OCI-LY7 (cell line): ENCODE measurements around the gene PLD1. TPM values are rescaled to one million over a fixed set of nuclear protein-coding genes. Genes with fewer than 3 reads are reported as not detected.

Experiments used
- BruUV-seq: library from RNA; stranded (reverse); fragments of 400-500 nt; replicated peaks from 2 replicates; lab custom pipeline; 2021; lab: Mats Ljungman, UMichigan
- CTCF ChIA-PET: fragments of 300-600 bp; sonication (Branson Sonifier 250); formaldehyde crosslinking; loops from one replicate; lab custom pipeline; 2022; ENCODE audit warnings: antibody characterized with exemption; ENCODE audit not compliant: unreplicated experiment; lab: Charles Lee
- POLR2A ChIA-PET: fragments of 300-600 bp; sonication (Branson Sonifier 250); formaldehyde crosslinking; loops from one replicate; lab custom pipeline; 2022; ENCODE audit warnings: antibody characterized with exemption; lab: Charles Lee
- DNase-seq: peaks from one replicate; pipeline ENCODE4 v3.0.0-alpha.2; 2015; ENCODE audit warnings: low spot score
- H2AFZ ChIP-seq: fragments of 200-600 bp; sonication (generic), shearing (Covaris generic); 2 replicates; pipeline ENCODE4 v1.6.1; 2014; ENCODE audit warnings: mild to moderate bottlenecking, antibody characterized with exemption, low read length, moderate library complexity
- H3K27ac ChIP-seq: fragments of 200-600 bp; sonication (generic); 2 replicates; pipeline ENCODE4 v1.5.1; 2014; ENCODE audit warnings: mixed run types, low read depth, mild to moderate bottlenecking, moderate library complexity, low read length, inconsistent platforms; ENCODE audit not compliant: poor library complexity, severe bottlenecking
- H3K36me3 ChIP-seq: fragments of 200-600 bp; sonication (generic); 2 replicates; pipeline ENCODE4 v1.6.1; 2014; ENCODE audit warnings: mild to moderate bottlenecking, antibody characterized with exemption, low read length, moderate library complexity, mixed read lengths; ENCODE audit not compliant: insufficient read depth
- H3K4me1 ChIP-seq: fragments of 200-600 bp; sonication (generic); 2 replicates; pipeline ENCODE4 v1.5.1; 2014; ENCODE audit warnings: mild to moderate bottlenecking, low read length; ENCODE audit not compliant: insufficient read depth, poor library complexity, severe bottlenecking
- H3K4me2 ChIP-seq: fragments of 200-600 bp; sonication (generic); 2 replicates; pipeline ENCODE4 v1.6.1; 2014; ENCODE audit warnings: mild to moderate bottlenecking, low read length
- H3K4me3 ChIP-seq: fragments of 200-600 bp; sonication (generic); 2 replicates; pipeline ENCODE4 v1.5.1; 2014; ENCODE audit warnings: mild to moderate bottlenecking, low read depth, low read length; ENCODE audit not compliant: poor library complexity, severe bottlenecking
- H3K79me2 ChIP-seq: fragments of 200-600 bp; sonication (generic); 2 replicates; pipeline ENCODE4 v1.6.1; 2016; ENCODE audit warnings: low read depth, mild to moderate bottlenecking, low read length, moderate library complexity, mixed read lengths; ENCODE audit not compliant: insufficient read depth
- H3K9me2 ChIP-seq: fragments of 200-600 bp; sonication (generic); 2 replicates; pipeline ENCODE4 v1.6.1; 2016; ENCODE audit warnings: mild to moderate bottlenecking, low read length, mixed read lengths; ENCODE audit not compliant: insufficient read depth
- H3K9me3 ChIP-seq: fragments of 200-600 bp; sonication (generic); 2 replicates; pipeline ENCODE4 v1.6.1; 2014; ENCODE audit warnings: mild to moderate bottlenecking, mixed run types, low read length, mixed read lengths
- H4K20me1 ChIP-seq: fragments of 200-600 bp; sonication (generic); 2 replicates; pipeline ENCODE4 v1.6.1; 2014; ENCODE audit warnings: mild to moderate bottlenecking, antibody characterized with exemption, low read length, moderate library complexity, mixed read lengths; ENCODE audit not compliant: insufficient read depth
- CTCF ChIP-seq: fragments of 200-600 bp; sonication (generic); conservative IDR thresholded peaks from 2 replicates; pipeline ENCODE4 v1.5.1; 2014; ENCODE audit warnings: mild to moderate bottlenecking, antibody characterized with exemption, low read length, moderate library complexity, mixed read lengths
- EZH2phosphoT487 ChIP-seq: fragments of 200-600 bp; sonication (generic); IDR thresholded peaks from 2 replicates; pipeline ENCODE4 v1.6.1; 2018; ENCODE audit warnings: low read depth, borderline replicate concordance, mild to moderate bottlenecking, mixed run types, antibody characterized with exemption, low read length, moderate library complexity, mixed read lengths
- intact Hi-C: fragments of 100-400 bp; cut with micrococcal nuclease; formaldehyde crosslinking; loops from one replicate; pipeline ENCODE4 v1.10.0; 2022; ENCODE audit not compliant: unreplicated experiment
- total RNA-seq, 2 experiments: library from RNA; depleted of rRNA in 1 of 2; stranded (reverse); fragments of >200 nt in 1 of 2; shearing (Covaris generic) in 1 of 2; gene quantifications; 2 replicates each; pipeline ENCODE4 v1.2.3, GENCODE V29; 2014 to 2022

The PLD1 gene
- total RNA-seq, 2 experiments from 2014 or later = not detected

- Histone ChIP-seq H3K4me2 (no peak overlapping the region), H3K79me2 (no peaks in the 10 kb centered on the region), H2AFZ (no peak overlapping the region), H3K9me3 (no peaks in the 10 kb centered on the region), H3K27ac (no peak overlapping the region), H4K20me1 (no peaks in the 10 kb centered on the region), H3K36me3 (no peaks in the 10 kb centered on the region), H3K4me1 (no peaks in the 10 kb centered on the region), H3K4me3 (no peak overlapping the region), H3K9me2 (no peaks in the 10 kb centered on the region)
- CTCF ChIA-PET = no interaction called here
- TF ChIP-seq EZH2phosphoT487 = no peak
- TF ChIP-seq CTCF = no peak
- DNase-seq = no peak
- BruUV-seq = no TSS peak
- POLR2A ChIA-PET = no interaction called here
- intact Hi-C loops = no loop called here
These were observed 146.5 kb downstream of the PLD1 start for GRCh38 chr3:171663805-171664204.

- no TSS peak for BruUV-seq
- Histone ChIP-seq H3K79me2 (no peaks in the 10 kb centered on the region), H3K4me2 (no peak overlapping the region), H3K9me3 (no peaks in the 10 kb centered on the region), H2AFZ (no peak overlapping the region), H3K4me3 (no peak overlapping the region), H3K4me1 (no peaks in the 10 kb centered on the region), H3K27ac (no peak overlapping the region), H4K20me1 (no peaks in the 10 kb centered on the region), H3K36me3 (no peaks in the 10 kb centered on the region), H3K9me2 (no peaks in the 10 kb centered on the region)
- POLR2A ChIA-PET = interaction anchor here (0.7 kb wide), 1 partner anchor 179 kb away, joined by 4 read pairs; no protein-coding TSS in a partner anchor
- DNase-seq = no peak
- CTCF ChIA-PET = no interaction called here
- TF ChIP-seq CTCF (no peak), EZH2phosphoT487 (no peak)
- intact Hi-C loops = no loop called here
These were observed 148.8 kb downstream of the PLD1 start for GRCh38 chr3:171661484-171661883.

GRCh38 chr3:171660188-171660587 lies 150.1 kb downstream of the PLD1 start:
- no peak for DNase-seq
- BruUV-seq = no TSS peak
- Histone ChIP-seq H4K20me1 (no peaks in the 10 kb centered on the region), H3K27ac (no peak overlapping the region), H3K4me3 (no peak overlapping the region), H3K79me2 (no peaks in the 10 kb centered on the region), H3K9me2 (no peaks in the 10 kb centered on the region), H3K9me3 (no peaks in the 10 kb centered on the region), H2AFZ (no peak overlapping the region), H3K4me2 (no peak overlapping the region), H3K4me1 (no peaks in the 10 kb centered on the region), H3K36me3 (no peaks in the 10 kb centered on the region)
- TF ChIP-seq CTCF (no peak), EZH2phosphoT487 (no peak)
- intact Hi-C loops = no loop called here
- ChIA-PET CTCF (interaction anchor here (0.6 kb wide), 1 partner anchor 915 kb away, joined by 3 read pairs; no protein-coding TSS in a partner anchor), POLR2A (no interaction called here)
